HL-60 (cell line): Measurements from ENCODE around the gene HOXC13.

ENCODE experiments used
- DNase-seq, 2 experiments: peaks; one replicate each; pipeline ENCODE4 v3.0.0-alpha.2; 2010 to 2020; ENCODE audit warnings: low read depth in 1 of 2, low spot score in 1 of 2
- H3K27ac ChIP-seq: fragments of 250-450 bp; sonication (Bioruptor Pico); replicated peaks from 2 replicates; pipeline ENCODE4 v1.5.1; 2020; ENCODE audit warnings: mild to moderate bottlenecking, moderate library complexity
- H3K27me3 ChIP-seq: fragments of 250-450 bp; sonication (Bioruptor Pico); 2 replicates; pipeline ENCODE4 v1.5.1; 2021; ENCODE audit warnings: mild to moderate bottlenecking, moderate library complexity; ENCODE audit not compliant: insufficient read depth, poor library complexity, severe bottlenecking
- H3K4me3 ChIP-seq: replicated peaks from 2 replicates; pipeline ENCODE4 v1.5.1; 2011; ENCODE audit warnings: mild to moderate bottlenecking, control low read depth, low read length; ENCODE audit not compliant: insufficient read depth
- GABPA ChIP-seq: IDR thresholded peaks from 2 replicates; pipeline ENCODE4 v1.6.1; 2012; ENCODE audit warnings: low read depth
- POLR2AphosphoS5 ChIP-seq: IDR thresholded peaks from 2 replicates; pipeline ENCODE4 v1.6.1; 2012; ENCODE audit warnings: low read depth
- SPI1 ChIP-seq: IDR thresholded peaks from 2 replicates; pipeline ENCODE4 v1.6.1; 2012; ENCODE audit warnings: low read depth, mild to moderate bottlenecking, borderline replicate concordance
- TF ChIP-seq, protein P1 (sequence below): IDR thresholded peaks from one replicate; pipeline ENCODE4 v1.5.1; 2011; ENCODE audit warnings: low read length, control low read depth, inconsistent platforms; ENCODE audit not compliant: insufficient read depth
- TF ChIP-seq, protein P2 (sequence below): IDR thresholded peaks from 2 replicates; pipeline ENCODE4 v1.6.1; 2012; ENCODE audit warnings: low read depth; ENCODE audit not compliant: insufficient replicate concordance

HOXC13 gene

DNA sequence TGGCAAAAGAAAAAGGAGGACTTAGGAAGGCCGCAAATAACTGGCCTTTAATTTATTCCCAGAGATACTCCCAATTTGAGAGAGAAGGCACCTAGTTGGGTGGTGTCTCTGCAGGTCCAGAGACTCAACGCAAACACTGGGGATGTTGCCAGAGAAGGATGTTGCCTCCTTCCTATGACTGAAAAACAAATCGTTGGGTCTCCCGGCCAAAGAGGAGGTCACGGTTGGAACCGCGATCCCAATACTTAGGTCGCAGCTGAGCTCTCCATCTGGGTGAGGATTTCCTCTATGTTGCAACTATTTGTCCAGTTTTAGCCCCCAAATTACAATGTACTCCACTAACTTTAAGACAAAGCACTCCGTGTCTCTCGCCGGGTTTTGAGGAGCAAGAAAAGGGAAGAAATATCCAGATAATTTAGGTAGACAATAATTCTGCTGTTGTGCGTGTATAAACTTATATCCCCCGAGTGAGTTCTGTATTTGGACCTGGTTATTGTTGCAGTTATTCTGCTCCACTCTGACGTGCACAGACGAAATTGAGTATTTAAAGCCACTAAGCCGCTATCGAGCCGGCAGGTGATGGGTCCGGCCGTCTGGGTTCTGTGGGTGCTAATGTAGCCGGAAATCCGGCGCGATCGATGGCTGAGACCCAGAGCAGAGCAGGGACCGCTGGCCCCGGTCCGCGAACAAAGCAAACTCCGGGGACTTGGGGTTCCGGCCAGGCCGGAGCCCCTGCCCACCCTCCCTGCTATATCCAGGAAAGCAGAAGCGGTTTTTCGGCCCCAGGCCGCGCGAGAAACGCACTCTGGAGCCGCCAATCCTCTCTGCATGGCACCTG, 21.8 kb downstream of the HOXC13 start:
- Histone ChIP-seq H3K27ac (no peak overlapping the region), H3K4me3 (no peak overlapping the region), H3K27me3 (peaks cover 97% of the 10 kb centered on the region)
- TF ChIP-seq GABPA = no peak
- TF ChIP-seq POLR2AphosphoS5 = no peak
- TF ChIP-seq, protein P1, sequence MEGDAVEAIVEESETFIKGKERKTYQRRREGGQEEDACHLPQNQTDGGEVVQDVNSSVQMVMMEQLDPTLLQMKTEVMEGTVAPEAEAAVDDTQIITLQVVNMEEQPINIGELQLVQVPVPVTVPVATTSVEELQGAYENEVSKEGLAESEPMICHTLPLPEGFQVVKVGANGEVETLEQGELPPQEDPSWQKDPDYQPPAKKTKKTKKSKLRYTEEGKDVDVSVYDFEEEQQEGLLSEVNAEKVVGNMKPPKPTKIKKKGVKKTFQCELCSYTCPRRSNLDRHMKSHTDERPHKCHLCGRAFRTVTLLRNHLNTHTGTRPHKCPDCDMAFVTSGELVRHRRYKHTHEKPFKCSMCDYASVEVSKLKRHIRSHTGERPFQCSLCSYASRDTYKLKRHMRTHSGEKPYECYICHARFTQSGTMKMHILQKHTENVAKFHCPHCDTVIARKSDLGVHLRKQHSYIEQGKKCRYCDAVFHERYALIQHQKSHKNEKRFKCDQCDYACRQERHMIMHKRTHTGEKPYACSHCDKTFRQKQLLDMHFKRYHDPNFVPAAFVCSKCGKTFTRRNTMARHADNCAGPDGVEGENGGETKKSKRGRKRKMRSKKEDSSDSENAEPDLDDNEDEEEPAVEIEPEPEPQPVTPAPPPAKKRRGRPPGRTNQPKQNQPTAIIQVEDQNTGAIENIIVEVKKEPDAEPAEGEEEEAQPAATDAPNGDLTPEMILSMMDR = no peak
- no peak for TF ChIP-seq SPI1
- DNase-seq = no peak

DNA sequence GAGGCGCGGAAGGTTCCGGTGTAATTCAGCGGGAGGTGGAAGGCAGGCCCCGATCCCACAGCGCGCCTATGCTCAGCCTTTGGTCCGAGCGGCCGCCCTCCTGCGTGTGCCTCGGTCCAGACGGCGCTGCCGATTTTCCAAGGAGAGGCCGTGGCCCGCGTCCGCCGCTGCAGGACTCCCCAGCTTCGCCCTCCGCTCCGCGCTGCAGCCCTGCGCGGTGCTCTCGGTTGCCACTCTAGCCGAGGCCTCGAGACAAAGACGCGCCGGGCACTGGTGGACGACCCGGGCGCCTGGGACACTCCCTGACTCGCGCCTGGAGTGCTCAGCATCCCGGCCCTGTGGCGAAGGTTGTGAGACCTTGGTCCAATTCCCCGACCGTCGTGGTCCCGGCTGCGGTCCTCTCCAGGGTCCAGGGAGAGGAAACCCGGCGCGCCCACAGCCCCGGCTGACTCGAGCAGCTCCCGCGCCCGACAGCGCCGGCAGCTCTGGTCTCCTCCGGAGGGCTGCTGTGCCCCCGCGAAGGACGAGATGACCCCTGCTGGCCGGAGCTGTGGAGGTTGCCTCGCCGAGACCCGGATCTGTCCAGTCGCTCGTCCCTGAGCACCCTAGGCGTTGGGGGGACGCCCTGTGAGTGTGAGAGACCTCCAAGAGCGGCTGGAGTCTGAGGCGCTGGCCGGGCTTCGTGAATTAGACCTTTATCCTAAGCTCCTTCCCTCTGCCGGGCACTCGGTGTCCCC, 22.6 kb downstream of the HOXC13 start:
- Histone ChIP-seq H3K27ac (no peak overlapping the region), H3K27me3 (peaks cover 97% of the 10 kb centered on the region), H3K4me3 (no peak overlapping the region)
- no peak for DNase-seq
- TF ChIP-seq POLR2AphosphoS5 (no peak), GABPA (no peak), SPI1 (no peak)
- TF ChIP-seq, protein P2, sequence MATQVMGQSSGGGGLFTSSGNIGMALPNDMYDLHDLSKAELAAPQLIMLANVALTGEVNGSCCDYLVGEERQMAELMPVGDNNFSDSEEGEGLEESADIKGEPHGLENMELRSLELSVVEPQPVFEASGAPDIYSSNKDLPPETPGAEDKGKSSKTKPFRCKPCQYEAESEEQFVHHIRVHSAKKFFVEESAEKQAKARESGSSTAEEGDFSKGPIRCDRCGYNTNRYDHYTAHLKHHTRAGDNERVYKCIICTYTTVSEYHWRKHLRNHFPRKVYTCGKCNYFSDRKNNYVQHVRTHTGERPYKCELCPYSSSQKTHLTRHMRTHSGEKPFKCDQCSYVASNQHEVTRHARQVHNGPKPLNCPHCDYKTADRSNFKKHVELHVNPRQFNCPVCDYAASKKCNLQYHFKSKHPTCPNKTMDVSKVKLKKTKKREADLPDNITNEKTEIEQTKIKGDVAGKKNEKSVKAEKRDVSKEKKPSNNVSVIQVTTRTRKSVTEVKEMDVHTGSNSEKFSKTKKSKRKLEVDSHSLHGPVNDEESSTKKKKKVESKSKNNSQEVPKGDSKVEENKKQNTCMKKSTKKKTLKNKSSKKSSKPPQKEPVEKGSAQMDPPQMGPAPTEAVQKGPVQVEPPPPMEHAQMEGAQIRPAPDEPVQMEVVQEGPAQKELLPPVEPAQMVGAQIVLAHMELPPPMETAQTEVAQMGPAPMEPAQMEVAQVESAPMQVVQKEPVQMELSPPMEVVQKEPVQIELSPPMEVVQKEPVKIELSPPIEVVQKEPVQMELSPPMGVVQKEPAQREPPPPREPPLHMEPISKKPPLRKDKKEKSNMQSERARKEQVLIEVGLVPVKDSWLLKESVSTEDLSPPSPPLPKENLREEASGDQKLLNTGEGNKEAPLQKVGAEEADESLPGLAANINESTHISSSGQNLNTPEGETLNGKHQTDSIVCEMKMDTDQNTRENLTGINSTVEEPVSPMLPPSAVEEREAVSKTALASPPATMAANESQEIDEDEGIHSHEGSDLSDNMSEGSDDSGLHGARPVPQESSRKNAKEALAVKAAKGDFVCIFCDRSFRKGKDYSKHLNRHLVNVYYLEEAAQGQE = no peak
- TF ChIP-seq, protein P1 = no peak

DNA sequence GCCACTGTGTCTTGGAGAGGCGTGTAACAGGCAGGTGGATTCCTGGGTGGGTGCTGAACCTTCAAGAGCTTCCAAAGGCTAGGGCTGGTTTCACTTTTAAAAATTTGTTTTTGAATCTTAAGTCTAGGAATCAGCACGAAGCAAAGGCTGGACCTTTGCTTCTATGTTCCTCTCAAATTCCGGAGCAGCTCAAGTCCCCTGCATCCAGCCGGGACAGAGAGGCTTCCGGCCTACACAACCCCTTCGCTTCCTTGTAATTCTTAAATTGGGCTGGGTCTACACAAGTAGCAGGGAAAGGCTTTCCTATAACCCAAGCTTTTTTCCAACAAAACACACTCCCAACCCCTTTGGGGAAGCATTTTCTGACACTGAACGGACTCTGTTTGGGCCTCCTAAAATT, 24.4 kb downstream of the HOXC13 start:
- TF ChIP-seq GABPA (no peak), POLR2AphosphoS5 (no peak), SPI1 (no peak)
- TF ChIP-seq, protein P1 = no peak
- TF ChIP-seq, protein P2 = no peak
- H3K4me3 ChIP-seq = no peak overlapping the region
- no peak for DNase-seq
- peaks cover 100% of the 10 kb centered on the region for H3K27me3 ChIP-seq
- no peak overlapping the region for H3K27ac ChIP-seq
